ENCODE data around the gene ST6GALNAC4.

- TF ChIP-seq FOXP2 (optimal IDR thresholded peaks at IDR 0.05; ENCODE audit: borderline replicate concordance, extremely low read depth, extremely low read length, insufficient read depth) (no peak), POLR2AphosphoS5 (IDR thresholded peaks at IDR 0.05; ENCODE audit: low read depth, low read length) (no peak), SIN3A (IDR thresholded peaks at IDR 0.05; ENCODE audit: borderline replicate concordance, insufficient read depth, low read length) (no peak), REST (IDR thresholded peaks at IDR 0.05; ENCODE audit: insufficient read depth in 1 of 2, low read depth in 2 of 2, low read length in 2 of 2) (no peak)
Observed at GRCh38 chr9:127868278-127868902, 48.5 kb downstream of the ST6GALNAC4 start.

All from PFSK-1 (cell line).